A673 (cell line): ENCODE results near the gene AGT. TPM values are rescaled to one million over a fixed set of nuclear protein-coding genes. Genes with fewer than 3 reads are reported as not detected.

ENCODE experiments used
- BruUV-seq: library from RNA; stranded (reverse); fragments of 400-500 nt; replicated peaks from 2 replicates; lab custom pipeline; 2021; lab: Mats Ljungman, UMichigan
- CTCF ChIA-PET: fragments of 300-600 bp; sonication (Branson Sonifier 250); formaldehyde crosslinking; loops from one replicate; lab custom pipeline; 2022; ENCODE audit warnings: antibody characterized with exemption; lab: Charles Lee
- POLR2A ChIA-PET: fragments of 300-600 bp; sonication (Branson Sonifier 250); formaldehyde crosslinking; loops from one replicate; lab custom pipeline; 2022; ENCODE audit warnings: antibody characterized with exemption; ENCODE audit not compliant: low non-redundant PET; lab: Charles Lee
- DNase-seq: peaks from one replicate; pipeline ENCODE4 v3.0.0-alpha.2; 2015; ENCODE audit warnings: low spot score
- H3K27ac ChIP-seq: fragments of 200-600 bp; sonication (generic); 2 replicates; pipeline ENCODE4 v1.5.1; 2016; ENCODE audit warnings: mixed run types, low read depth, mild to moderate bottlenecking, mixed read lengths, antibody characterized with exemption, low read length; ENCODE audit not compliant: poor library complexity, severe bottlenecking
- H3K27me3 ChIP-seq: fragments of 200-600 bp; sonication (generic); replicated peaks from 2 replicates; pipeline ENCODE4 v1.6.1; 2017; ENCODE audit warnings: mixed run types, low read depth, mild to moderate bottlenecking, mixed read lengths, antibody characterized with exemption, low read length; ENCODE audit not compliant: insufficient read depth, poor library complexity
- H3K36me3 ChIP-seq: fragments of 200-600 bp; sonication (generic); 2 replicates; pipeline ENCODE4 v1.6.1; 2016; ENCODE audit warnings: mixed run types, mild to moderate bottlenecking, mixed read lengths, antibody characterized with exemption, low read length; ENCODE audit not compliant: insufficient read depth, poor library complexity, severe bottlenecking
- H3K4me1 ChIP-seq: fragments of 200-600 bp; sonication (generic); 2 replicates; pipeline ENCODE4 v1.6.1; 2017; ENCODE audit warnings: mixed run types, mild to moderate bottlenecking, mixed read lengths, antibody characterized with exemption, low read length; ENCODE audit not compliant: insufficient read depth, poor library complexity, severe bottlenecking
- H3K4me3 ChIP-seq: fragments of 200-600 bp; sonication (generic); 2 replicates; pipeline ENCODE4 v1.5.1; 2016; ENCODE audit warnings: low read depth, mixed run types, mild to moderate bottlenecking, mixed read lengths, low read length; ENCODE audit not compliant: poor library complexity, severe bottlenecking
- H3K9me3 ChIP-seq: fragments of 200-600 bp; sonication (generic); 2 replicates; pipeline ENCODE4 v1.6.1; 2016; ENCODE audit warnings: mixed run types, low read depth, mild to moderate bottlenecking, mixed read lengths, antibody characterized with exemption, low read length; ENCODE audit not compliant: poor library complexity, severe bottlenecking
- EZH2 ChIP-seq: fragments of 200-600 bp; sonication (generic); IDR thresholded peaks from 2 replicates; pipeline ENCODE4 v1.6.1; 2017; ENCODE audit warnings: borderline replicate concordance, low read depth, mild to moderate bottlenecking, mixed read lengths, antibody characterized with exemption, low read length; ENCODE audit not compliant: poor library complexity, severe bottlenecking
- intact Hi-C: fragments of 100-400 bp; cut with micrococcal nuclease; formaldehyde crosslinking; loops from one replicate; pipeline ENCODE4 v1.10.0; 2022; ENCODE audit not compliant: unreplicated experiment
- total RNA-seq: library from RNA; stranded (reverse); gene quantifications from 2 replicates; pipeline ENCODE4 v1.2.3, GENCODE V29; 2021
- TF ChIP-seq, protein P1 (sequence below): fragments of 300-800, 200-600 bp; sonication (generic); conservative IDR thresholded peaks from 2 replicates; pipeline ENCODE4 v1.5.1; 2017; ENCODE audit warnings: low read depth, mild to moderate bottlenecking, antibody characterized with exemption, low read length, moderate library complexity, mixed read lengths

The AGT gene
- total RNA-seq, 1 experiment from 2014 or later, result not detected

GRCh38 chr1:230679825-230680224 lies 34.1 kb downstream of the AGT start:
- CTCF ChIA-PET, result no interaction called here
- intact Hi-C loops, result no loop called here
- no peak for DNase-seq

GRCh38 chr1:230679192-230679591 lies 34.7 kb downstream of the AGT start:
- no peak for TF ChIP-seq EZH2
- TF ChIP-seq, protein P1, sequence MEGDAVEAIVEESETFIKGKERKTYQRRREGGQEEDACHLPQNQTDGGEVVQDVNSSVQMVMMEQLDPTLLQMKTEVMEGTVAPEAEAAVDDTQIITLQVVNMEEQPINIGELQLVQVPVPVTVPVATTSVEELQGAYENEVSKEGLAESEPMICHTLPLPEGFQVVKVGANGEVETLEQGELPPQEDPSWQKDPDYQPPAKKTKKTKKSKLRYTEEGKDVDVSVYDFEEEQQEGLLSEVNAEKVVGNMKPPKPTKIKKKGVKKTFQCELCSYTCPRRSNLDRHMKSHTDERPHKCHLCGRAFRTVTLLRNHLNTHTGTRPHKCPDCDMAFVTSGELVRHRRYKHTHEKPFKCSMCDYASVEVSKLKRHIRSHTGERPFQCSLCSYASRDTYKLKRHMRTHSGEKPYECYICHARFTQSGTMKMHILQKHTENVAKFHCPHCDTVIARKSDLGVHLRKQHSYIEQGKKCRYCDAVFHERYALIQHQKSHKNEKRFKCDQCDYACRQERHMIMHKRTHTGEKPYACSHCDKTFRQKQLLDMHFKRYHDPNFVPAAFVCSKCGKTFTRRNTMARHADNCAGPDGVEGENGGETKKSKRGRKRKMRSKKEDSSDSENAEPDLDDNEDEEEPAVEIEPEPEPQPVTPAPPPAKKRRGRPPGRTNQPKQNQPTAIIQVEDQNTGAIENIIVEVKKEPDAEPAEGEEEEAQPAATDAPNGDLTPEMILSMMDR, result no peak
- BruUV-seq, result no TSS peak
- H3K27ac ChIP-seq, result no peak overlapping the region
- intact Hi-C loops, result no loop called here
- POLR2A ChIA-PET, result no interaction called here
- H3K9me3 ChIP-seq, result no peaks in the 10 kb centered on the region
- DNase-seq, result no peak
- H3K27me3 ChIP-seq, result no peaks in the 10 kb centered on the region
- no peak overlapping the region for H3K4me3 ChIP-seq
- CTCF ChIA-PET, result no interaction called here
- H3K4me1 ChIP-seq, result peaks cover 7% of the 10 kb centered on the region
- H3K36me3 ChIP-seq, result peaks cover 16% of the 10 kb centered on the region

More at GRCh38 chr1:230679825-230680224, 34.1 kb downstream of the AGT start:
- H3K9me3 ChIP-seq, result no peaks in the 10 kb centered on the region
- no peak overlapping the region for H3K4me3 ChIP-seq
- POLR2A ChIA-PET, result no interaction called here
- H3K36me3 ChIP-seq, result peaks cover 17% of the 10 kb centered on the region
- BruUV-seq, result no TSS peak
- H3K27me3 ChIP-seq, result no peaks in the 10 kb centered on the region
- no peak overlapping the region for H3K27ac ChIP-seq
- no peak for TF ChIP-seq EZH2
- TF ChIP-seq, protein P1, result no peak
- peaks cover 7% of the 10 kb centered on the region for H3K4me1 ChIP-seq

- Histone ChIP-seq H3K27me3 (no peaks in the 10 kb centered on the region), H3K4me1 (peaks cover 7% of the 10 kb centered on the region), H3K9me3 (no peaks in the 10 kb centered on the region), H3K36me3 (peaks cover 16% of the 10 kb centered on the region), H3K27ac (no peak overlapping the region), H3K4me3 (no peak overlapping the region)
- no TSS peak for BruUV-seq
- ChIA-PET CTCF (no interaction called here), POLR2A (no interaction called here)
- intact Hi-C loops, result no loop called here
- no peak for DNase-seq
- no peak for TF ChIP-seq EZH2
- TF ChIP-seq, protein P1, result no peak
Measured at GRCh38 chr1:230677200-230677599, 36.7 kb downstream of the AGT start.
